ENCODE data around the gene BMPR2.
"Not testable (repeated sequence)": the region's sequence is repeated elsewhere in the genome, so short reads cannot be mapped to it uniquely, and the experiment has no call there.

The BMPR2 gene

DNA sequence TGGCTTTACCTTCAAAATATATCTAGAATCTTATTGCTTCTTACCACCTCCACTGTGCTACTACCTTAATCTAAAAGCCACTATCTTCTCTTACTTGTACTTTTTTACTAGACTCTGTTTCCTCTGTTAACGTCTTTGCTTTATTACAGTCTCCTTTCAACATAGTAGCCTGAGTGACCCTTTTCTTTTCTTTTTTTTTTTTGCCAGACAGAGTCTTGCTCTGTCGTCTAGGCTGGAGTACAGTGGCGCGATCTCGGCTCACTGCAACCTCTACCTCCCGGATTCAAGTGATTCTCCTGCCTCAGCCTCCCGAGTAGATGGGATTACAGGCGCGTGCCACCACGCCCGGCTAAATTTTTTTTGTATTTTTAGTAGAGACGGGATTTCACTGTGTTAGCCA is 10.4 kb downstream of the BMPR2 start:
- DNase-seq = not testable (repeated sequence)

DNA sequence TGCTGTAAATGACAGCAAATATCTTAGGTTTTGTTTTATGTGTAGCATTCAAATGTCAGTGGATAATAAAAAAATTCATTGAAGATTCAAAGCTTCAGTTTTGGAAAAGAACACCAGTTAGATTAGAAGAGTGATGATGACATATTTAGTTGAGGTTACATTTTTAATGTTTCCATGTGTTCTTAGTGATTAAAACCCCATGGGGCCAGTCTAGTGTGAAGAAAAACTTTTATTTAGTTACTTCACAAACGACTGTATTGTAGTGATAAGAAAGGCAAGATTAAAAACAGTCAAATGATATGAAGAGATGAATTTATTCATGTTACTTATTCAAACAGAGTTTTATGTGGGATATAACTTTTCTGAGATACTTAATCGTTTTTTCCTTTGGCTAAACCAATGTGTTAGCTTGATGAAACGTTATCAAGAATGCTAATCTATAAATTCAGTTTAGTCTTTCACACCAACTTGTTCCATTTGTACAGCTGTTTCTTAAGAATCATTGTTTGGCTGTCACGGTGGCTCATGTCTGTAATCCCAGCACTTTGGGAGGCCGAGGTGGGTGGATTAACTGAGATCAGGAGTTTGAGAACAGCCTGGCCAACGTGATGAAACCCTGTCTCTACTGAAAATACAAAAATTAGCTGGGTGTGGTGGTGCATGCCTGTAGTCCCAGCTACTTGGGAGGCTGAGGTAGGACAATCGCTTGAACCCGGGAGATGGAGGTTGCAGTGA is 11.6 kb downstream of the BMPR2 start:
- DNase-seq = no peak

GRCh38 chr2:202400941-202401340 is 24.8 kb downstream of the BMPR2 start:
- DNase-seq = no peak

DNA sequence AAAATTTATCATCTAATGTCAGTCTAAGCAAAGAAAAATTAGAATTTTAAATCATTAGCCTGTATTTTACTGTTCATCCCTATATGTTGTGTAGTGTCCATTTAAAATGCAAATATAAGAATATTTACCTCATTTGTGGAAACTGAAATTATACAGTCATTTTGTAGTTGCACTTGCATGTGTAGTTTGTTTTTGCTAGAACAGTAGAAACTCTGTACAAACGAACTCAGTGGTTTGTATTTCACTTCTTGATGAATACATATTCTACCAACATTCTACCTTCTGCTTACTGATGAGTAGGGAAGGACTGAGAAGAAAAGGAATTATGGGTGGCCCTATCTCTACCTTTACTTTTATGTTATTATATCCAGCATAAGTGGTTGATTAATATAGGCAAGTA is 29.7 kb downstream of the BMPR2 start:
- DNase-seq = no peak

- no peak for DNase-seq
Measured at GRCh38 chr2:202406445-202406978, 30.4 kb downstream of the BMPR2 start.

DNA sequence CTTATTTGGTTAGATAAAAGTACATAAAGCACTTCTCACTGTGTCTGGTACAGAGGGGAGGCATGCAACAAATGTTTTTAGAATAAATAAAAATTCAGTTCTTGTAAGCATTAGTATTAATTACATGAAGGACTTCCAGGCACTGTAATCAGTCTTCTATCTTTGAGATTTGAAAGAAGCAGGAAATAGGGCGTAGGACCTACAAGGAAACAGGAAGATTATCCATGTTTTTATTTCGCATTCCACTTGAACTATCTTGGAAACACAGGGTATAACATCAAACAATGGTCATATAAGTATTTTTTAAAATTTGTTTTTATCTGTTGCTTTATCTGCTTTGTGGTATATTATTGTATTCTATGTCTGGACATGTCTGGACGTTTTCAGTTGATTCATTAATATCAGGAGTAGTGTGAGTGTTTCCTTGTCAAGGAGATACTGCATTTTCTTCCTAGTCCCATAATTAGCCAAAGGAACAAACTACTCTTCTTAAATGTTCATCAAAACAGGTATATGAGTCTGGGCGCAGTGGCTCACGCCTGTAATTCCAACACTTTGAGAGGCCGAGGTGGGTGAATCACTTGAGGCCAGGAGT is 32.5 kb downstream of the BMPR2 start:
- no peak for DNase-seq

DNA sequence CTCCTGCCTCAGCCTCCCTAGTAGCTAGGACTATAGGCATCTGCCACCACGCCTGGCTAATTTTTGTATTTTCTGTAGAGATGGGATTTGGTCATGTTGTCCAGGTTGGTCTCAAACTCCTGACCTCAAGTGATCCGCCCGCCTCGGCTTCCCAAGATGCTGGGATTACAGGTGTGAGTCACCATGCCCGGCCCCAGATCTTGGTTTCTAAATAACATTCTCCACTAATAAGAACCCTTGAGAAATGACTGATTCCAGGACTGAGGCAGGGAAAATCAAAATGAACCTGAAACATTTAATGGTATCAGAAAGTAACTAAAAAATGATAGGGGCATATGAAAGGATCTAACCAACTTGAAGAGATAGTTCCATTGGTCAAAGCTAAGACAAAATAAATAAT is 34.0 kb downstream of the BMPR2 start:
- DNase-seq = no peak

GRCh38 chr2:202411097-202411496 is 35.0 kb downstream of the BMPR2 start:
- DNase-seq = no peak

DNA sequence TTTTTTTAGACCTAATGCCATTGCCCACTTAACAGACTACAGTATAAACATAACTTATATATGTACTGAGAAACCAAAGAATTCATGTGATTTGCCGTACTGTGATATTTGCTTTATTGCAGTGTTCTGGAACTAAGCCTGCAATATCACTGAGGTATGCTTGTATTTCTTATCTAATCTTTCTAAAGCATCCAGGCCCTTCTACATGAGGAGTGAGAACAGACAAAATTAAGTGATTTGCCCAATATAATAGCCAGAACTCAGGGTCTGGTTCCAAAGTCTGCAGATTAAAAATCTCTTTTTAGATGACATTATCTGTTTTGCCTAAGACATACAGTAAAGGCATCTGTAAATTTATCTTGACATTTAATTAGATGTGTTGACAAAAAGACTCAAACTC is 41.9 kb downstream of the BMPR2 start:
- DNase-seq = no peak

DNA sequence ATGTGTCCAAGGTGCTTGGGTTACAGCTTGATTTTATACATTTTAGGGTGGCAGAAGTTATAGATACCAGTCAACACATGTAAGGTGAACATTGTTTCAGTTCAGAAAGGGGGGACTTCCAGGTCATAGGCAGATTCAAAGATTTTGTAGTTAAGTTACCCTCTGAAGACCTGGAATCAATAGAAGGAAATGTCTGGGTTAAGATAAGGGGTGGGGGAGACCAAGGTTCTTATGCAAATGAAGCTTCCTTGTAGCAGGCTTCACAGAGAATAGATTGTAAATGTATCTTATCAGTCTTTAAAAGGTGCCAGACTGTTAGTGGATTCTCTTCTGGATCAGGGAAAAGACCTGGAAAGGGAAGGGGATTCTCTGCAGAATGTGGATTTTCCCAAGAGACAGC is 42.4 kb downstream of the BMPR2 start:
- no peak for DNase-seq

- no peak for DNase-seq
Measured at GRCh38 chr2:202423139-202423538, 47.0 kb downstream of the BMPR2 start.

DNA sequence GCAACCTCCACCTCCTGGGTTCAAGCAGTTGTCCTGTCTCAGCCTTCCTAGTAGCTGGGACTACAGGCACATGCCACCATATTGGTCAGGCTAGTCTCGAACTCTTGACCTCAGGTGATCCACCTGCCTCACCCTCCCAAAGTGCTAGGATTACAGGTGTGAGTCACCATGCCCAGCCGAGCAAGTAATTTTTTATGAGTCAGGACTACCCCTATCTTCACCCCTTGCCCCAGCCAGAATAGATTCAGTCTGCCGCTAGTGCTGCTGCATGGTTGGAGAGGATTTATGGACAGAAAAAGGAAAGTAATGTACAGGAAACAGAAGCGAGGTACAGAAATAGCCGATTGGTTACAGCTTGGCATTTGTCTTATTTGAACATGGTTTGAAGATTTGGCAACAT is 48.9 kb downstream of the BMPR2 start:
- no peak for DNase-seq

- no peak for DNase-seq
Measured at GRCh38 chr2:202426751-202427150, 50.6 kb downstream of the BMPR2 start.

- no peak for DNase-seq
Measured at GRCh38 chr2:202429164-202429980, 53.2 kb downstream of the BMPR2 start.

GRCh38 chr2:202432776-202433175 is 56.6 kb downstream of the BMPR2 start:
- DNase-seq = no peak

DNA sequence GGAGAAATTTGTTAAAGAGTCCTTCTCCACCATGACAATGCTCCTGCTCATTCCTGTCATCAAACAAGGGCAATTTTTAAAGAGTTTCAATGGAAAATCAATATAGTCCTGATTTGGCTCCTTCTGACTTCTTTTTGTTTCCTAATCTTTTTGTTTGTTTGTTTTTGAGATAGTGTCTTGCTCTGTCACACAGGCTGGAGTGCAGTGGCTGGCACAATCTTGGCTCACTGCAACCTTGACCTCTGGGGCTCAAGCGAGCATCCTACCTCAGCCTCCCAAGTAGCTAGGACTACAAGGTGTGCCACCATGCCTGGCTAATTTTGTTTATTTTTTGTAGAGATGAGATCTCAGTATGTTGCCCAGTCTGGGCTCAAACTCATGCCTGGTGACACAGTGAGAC is 58.3 kb downstream of the BMPR2 start:
- DNase-seq = no peak

- DNase-seq = no peak
Measured at GRCh38 chr2:202436626-202437025, 60.5 kb downstream of the BMPR2 start.

- not testable (repeated sequence) for DNase-seq
Measured at GRCh38 chr2:202440117-202440516, 64.0 kb downstream of the BMPR2 start.

DNA sequence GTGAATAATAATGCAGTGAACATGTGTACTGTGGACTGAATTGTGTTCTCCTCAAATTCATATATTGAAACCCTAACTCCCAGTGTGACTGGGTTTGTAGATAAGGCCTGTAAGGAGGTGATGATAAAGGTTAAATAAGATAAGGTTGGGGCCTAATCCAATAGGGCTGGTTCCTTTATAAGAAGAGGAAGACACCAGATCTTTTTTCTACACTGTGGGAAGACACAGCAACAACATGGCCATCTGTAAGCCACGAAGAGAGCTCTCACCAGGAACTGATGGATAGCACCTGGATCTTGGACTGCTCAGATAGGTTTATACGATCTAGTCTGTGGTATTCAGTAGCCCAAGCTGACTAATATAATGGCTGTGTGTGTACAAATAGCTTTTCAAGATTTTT is 66.8 kb downstream of the BMPR2 start:
- no peak for DNase-seq

DNA sequence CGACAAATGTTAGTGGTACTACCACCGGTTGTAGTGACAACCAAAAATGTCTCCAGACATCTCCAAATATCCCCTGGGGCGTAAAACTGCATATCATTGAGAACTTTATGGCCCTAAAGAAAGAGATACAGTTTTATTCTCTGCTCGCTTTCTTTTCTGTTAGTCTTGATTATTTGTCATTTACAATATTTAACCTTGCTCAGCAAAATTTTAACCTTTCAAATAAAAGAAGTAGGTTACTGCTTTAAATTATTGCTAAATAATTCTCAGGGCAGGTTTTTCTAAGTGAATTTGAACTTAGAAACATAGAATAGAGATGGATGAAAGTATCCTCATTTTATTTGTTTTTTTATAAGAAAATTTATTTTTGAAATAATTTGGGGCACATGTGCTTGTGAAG is 67.9 kb downstream of the BMPR2 start:
- no peak for DNase-seq

DNA sequence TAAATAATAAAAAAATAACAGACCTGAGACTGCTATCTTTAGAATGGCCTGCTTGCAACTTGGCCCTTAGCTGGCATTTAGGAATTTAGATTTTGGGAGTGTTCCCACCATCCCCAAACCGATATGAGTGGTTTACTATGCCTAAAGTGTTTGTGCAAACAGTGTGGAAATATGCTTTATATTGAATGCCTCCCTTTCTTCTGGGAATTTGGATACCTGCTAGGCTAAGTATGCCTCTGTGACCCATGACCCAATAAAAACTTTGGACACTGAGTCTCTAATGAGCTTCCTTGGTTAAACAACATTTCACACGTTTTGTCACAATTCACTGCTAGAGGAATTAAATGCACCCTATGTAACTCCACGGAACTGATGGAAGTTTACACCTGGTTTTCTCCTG is 73.2 kb downstream of the BMPR2 start:
- no peak for DNase-seq

GRCh38 chr2:202450785-202451184 is 74.7 kb downstream of the BMPR2 start:
- no peak for DNase-seq

DNA sequence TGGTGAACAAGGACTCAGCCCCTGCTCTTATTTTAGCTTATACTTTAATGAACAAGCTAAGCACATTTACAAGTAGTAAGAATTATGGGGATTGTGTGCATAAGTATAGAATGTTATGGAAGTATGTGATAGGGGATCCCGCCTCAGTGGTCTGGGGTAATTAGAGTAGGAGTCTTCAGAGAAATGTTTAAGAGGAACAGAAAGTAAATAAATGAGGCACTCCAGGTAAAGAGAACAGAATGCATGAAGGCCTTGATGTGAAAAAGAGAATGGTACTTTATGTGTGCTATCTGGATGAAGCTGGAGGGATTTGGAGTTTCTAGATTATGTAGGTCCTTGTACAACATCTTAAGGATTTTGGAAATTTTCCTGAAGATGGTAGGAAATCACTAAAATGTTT is 76.6 kb downstream of the BMPR2 start:
- DNase-seq = no peak

DNA sequence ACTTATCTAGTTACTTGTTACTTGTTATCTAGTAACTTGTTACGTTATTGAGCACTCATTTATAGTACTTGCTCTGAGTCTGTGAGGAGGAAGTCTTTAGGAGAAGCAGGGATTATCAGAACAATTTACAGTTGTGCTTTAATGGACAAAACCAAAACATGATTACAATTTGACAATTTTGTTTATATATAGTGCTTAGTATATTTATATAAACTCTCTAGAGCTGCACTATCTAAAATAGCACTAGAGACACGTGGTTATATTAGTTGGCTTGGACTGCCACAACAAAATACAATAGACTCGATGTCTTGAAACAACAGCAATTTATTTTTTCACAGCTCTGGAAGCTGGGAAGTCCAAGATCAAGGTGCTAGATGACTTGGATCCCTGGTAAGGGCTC is 78.4 kb downstream of the BMPR2 start:
- DNase-seq = no peak

Data from CD4-positive, alpha-beta T cell treated with Interleukin-17A for 1 hour (primary cell).